ENCODE measurements around the gene ANOS1.
A peak's percentile ranks its signal among the peaks of the same experiment; 100 is the strongest.

The ANOS1 gene

DNA sequence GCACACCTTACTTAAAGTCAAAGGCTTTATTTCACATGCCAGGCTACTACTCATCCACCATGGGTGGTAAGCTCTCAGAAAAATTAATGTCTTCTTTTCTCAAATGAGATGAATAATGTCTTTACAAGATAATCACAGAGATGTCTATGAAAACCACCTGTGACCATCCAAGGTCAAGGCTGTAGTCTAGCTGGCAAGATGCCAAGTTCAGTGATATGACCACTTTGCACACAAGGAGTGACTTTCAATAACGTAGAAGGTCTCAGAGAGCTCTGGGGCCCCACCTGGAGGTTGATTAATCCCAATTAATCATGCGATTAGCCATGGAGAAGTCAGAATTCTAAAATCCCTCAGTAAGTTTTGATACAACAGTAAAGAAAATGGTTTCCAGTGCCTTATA lies 20.5 kb downstream of the ANOS1 start:
- no peak for DNase-seq

DNA sequence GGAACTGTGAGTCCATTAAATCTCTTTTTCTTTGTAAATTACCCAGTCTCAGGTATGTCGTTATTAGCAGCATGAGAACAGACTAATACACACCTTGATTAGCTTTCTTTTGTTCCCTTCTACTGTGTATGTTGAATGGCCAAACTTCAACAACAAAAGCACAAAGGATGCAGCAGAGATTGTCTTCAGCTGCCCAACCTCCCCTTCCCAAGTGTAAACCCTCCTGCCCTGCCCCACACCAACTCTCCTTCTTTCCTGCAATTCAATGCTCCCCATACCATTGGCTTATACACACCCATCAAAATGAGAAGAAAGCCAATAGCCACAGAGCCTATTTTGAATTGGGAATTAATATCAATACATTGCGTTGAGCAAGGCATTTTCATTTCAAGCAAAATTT lies 27.8 kb downstream of the ANOS1 start:
- no peak for DNase-seq

DNA sequence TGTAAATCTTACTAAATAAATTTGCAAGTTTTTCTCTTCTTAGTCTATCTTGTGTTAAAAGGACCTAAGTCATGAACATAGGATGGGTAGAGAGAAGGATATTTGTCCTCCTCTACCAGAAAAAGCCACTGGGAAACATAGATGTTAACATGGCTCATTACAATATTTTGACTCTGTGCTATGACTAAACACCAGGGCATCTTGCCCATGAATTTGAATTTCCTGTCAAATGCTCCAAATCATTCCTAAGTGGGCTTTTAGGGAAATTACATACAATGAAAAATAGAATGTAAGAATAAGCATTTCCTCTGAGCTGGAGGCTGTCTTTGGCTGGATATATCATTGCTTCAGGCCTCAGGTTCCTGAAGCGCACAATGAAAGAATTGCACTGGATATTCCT lies 39.1 kb downstream of the ANOS1 start:
- peak; percentile 29 for DNase-seq

DNA sequence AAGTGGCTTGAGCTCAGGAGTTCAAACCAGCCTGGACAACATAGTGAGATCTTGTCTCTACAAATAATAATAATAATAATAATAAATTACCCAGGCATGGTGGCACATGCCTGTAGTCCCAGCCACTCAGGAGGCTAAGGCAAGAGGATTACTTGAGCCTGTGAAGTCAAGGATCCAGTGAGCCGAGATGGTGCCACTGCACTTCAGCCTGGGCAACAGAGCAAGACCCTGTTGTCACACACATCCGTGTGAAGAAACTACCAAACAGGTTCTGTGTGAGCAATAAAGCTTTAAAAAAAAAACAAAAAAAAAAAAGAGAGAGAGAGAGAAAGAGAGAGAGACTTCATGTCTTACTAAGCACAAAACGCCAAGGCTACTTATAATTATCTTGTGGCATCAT lies 42.5 kb downstream of the ANOS1 start:
- no peak for DNase-seq

- DNase-seq, result no peak
Measured at GRCh38 chrX:8688776-8689175, 43.2 kb downstream of the ANOS1 start.

GRCh38 chrX:8684201-8684965 lies 47.6 kb downstream of the ANOS1 start:
- DNase-seq, result no peak

- no peak for DNase-seq
Measured at GRCh38 chrX:8683687-8684086, 48.2 kb downstream of the ANOS1 start.

GRCh38 chrX:8679550-8679949 lies 52.4 kb downstream of the ANOS1 start:
- no peak for DNase-seq

DNA sequence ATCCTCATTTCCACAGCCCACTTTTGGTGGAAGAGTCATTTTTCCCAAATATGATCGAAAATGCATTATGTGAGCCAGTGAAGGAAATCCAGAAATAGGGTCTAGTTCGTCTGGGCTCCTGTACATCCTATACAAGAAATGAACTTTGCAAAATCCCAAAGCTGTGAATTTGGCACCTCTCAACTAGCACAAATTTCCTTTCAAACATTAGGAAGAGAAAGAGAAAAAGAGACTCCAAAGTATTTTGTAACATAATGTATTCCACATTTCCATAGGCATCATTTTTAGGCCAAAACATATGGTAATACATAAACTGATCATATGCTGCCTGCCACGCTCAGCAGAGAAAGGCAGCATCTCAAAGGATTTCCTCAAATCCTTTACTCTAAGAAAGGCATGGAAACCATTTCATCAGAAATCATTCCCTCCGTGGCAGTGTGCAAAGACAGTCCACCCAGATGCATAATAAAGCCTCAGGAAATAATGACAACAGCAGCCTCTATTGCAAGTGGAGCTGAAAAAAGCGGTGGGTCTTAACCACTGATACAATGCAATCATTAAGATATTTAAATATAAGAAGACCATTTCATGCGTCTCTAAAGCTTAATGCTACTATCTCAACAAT lies 56.8 kb downstream of the ANOS1 start:
- DNase-seq, result no peak

DNA sequence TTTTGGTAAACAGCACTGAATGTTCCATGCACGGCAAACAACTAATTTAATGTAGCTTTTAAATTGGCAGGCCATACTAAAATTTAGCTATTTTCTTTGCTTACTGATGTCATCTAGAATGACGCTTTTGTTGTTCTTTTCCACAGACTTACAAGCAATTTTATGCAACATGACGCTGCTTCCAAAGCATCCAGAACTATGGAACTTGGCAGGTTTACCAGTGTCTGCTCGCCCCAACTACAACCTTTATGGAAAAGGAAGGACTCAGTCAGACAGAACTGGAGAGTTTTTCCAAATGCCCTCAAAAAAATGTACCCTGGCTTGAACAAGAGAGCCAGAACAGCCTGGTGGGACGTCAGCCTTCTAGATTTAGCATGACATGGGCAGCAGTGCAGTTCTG lies 58.7 kb downstream of the ANOS1 start:
- no peak for DNase-seq

- no peak for DNase-seq
Measured at GRCh38 chrX:8672176-8672575, 59.8 kb downstream of the ANOS1 start.

DNA sequence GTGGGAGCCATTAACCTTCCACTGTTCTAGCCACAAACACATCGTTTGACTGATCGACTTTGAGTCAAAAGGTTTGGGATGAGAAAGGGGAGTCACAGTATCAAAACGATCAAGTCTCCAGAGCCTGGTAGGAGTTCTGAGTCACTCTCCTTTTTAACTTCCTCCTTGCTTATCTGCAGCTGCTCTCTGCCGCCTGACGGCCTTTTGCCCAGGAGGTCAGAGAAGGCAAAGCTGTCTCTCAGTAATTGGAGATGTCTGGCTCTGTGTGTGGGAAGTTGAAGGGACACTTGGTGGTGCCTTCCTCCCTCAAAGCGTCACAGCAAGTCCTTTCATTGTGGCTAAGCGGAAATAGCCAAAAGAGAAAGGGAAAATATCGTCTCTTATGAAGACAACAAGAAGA lies 63.1 kb downstream of the ANOS1 start:
- no peak for DNase-seq

GRCh38 chrX:8663325-8663724 lies 68.6 kb downstream of the ANOS1 start:
- DNase-seq, result peak; percentile 0

DNA sequence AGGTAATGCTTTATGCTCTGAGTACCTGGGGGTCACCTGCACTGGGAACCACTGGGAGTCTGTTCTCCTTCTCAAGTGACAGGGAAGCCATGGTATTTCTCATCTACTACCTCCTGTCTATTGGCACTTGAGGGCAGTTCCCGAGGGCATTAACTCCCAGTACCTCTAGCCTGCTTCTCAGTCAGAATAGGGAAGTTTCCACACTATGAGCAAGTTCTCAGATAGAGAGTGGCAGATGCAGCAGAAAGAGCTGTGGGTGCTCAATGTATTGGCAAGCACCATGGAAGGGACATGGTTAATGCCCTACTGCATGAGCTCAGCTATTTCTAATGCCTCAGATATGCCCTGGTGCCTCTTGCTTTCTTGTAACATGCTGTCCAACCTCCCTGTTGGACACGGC lies 74.1 kb downstream of the ANOS1 start:
- DNase-seq, result no peak

DNA sequence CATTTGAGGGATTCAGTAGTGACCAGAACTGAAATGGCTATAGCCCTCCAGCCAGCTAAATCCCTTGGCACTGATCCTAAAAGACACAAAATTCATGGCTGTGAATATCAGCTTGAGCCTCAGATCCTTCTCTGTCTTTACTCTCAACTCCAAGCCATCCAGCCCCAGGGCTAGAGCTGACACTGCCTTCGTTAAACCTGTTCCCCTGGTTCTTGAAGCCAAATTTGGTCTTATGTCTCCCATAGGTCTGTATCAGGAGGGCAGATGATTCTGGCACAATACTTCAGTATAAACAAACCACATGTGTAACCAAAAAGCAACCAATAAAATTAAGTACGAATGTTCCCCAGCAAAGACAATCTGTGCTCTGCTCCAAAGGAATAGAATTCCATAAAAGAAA lies 78.0 kb downstream of the ANOS1 start:
- DNase-seq, result no peak

DNA sequence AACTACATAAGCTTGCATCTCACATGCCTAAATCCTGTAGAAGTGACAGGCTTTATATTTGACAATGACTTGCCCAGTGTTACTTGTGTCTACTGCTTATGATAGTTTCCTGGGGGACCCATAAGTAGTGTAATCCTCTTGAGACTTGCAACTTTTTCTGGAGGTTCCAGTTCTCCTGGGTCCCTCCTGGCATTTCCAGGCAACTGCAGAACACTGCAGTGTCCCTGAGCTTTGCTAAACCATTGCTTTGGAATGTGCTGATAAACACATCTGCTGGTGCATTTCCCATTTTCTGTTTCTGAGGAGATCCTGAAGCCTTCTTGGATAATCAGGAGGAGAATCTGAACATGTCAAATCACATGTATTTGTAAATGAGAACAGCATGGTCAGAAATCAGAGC lies 82.0 kb downstream of the ANOS1 start:
- no peak for DNase-seq

- DNase-seq, result no peak
Measured at GRCh38 chrX:8647176-8647575, 84.8 kb downstream of the ANOS1 start.

- DNase-seq, result no peak
Measured at GRCh38 chrX:8639949-8640475, 91.9 kb downstream of the ANOS1 start.

DNA sequence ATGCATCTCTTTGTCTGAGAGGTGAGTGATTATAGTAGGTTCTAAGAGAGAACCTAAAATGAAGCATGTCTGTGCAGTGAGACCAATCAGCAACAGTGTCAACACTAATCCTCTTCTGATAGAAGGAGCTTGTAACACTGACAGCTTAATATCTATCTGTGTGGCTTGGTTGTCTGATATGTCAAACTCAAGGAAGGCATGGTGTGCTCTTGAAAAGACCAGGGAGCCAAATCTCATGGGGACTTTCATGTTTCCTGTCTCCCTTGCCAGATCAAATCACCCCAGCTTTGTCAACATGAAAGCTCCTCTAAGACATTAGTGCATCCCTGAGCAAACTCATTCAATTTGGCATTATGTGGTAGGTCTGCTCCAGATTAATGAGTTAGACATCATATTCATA lies 95.4 kb downstream of the ANOS1 start:
- DNase-seq, result no peak

DNA sequence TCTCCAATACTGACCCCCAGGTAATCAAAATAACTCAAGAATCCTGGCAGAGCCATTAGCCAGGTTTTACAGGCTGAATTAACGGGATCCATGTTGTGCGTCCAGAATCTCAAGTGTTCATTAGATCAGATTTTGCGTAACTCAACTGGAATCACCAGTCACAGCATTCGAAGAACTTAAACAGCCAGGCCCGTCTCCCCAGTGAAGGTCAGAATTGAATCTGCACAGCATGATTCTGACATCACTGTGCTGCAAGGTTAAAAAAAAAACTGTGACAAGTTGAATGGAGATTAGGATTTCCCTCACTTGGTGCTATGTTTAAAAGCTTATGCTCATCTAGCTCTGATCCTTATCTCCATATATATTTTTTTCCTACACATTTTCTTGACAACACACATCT lies 96.1 kb downstream of the ANOS1 start:
- no peak for DNase-seq

GRCh38 chrX:8632924-8633323 lies 99.0 kb downstream of the ANOS1 start:
- peak; percentile 0 for DNase-seq

DNA sequence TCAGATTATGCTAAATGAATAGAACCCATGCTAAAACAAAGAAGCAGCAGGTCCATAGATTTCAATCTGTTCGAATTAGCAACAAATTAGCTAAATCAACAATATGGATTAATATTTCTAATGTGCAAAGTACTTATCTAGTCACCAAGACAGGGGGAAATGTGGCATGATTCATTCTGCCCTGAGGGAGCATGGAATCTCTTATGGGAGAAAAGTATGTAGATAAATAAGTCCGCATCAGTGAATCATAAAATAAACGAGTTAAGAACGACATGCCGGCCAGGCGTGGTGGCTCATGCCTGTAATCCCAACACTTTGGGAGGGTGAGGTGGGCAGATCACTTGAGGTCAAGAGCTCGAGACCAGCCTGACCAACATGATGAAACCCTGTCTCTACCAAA lies 102.1 kb downstream of the ANOS1 start:
- peak; percentile 32 for DNase-seq

- no peak for DNase-seq
Measured at GRCh38 chrX:8627796-8628195, 104.1 kb downstream of the ANOS1 start.

GRCh38 chrX:8607326-8607725 lies 124.6 kb downstream of the ANOS1 start:
- DNase-seq, result peak; percentile 13

DNA sequence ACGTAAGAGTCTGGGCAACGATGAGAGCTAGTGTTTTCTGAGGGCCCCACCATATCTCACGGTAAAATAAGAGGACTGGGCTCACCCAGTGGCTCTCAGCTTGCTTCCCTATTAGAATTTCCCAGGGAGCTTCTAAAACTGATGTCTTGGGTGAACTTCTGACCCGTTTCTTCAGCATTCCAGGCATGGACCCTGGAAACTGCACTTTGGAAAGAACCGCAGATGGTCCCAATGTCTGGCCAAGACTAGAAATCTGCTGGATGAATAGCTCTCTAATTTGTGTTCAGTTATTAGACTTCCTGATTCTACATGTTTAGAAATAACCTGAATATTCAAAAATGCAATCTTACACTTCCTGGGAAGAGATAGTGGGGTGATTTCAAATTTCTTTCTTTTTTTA lies 127.8 kb downstream of the ANOS1 start:
- no peak for DNase-seq

Measured in fibroblast of skin of right biceps (primary cell).